Right renal pelvis (tissue), 4 donors: ENCODE results near the gene EBF4. TPM values are rescaled to one million over a fixed set of nuclear protein-coding genes. Genes with fewer than 3 reads are reported as not detected.
"Not testable (repeated sequence)": the region's sequence is repeated elsewhere in the genome, so short reads cannot be mapped to it uniquely, and the experiment has no call there.

ENCODE experiments used
- DNase-seq, 4 donors: peaks; one replicate each; pipeline ENCODE4 v3.0.0-alpha.2; 2013; ENCODE audit warnings: low read depth in 4 of 4, low spot score in 3 of 4, missing footprints in 1 of 4
- polyA plus RNA-seq, 4 donors: library from polyadenylated mRNA; unstranded; fragments of 120-200 nt; gene quantifications; one replicate each; pipeline ENCODE4 v1.2.1, GENCODE V29; 2013; ENCODE audit not compliant: insufficient read length in 4 of 4

Gene EBF4
- polyA plus RNA-seq, 4 donors, result 31.5 to 34.2 (median 33.0) TPM

DNA sequence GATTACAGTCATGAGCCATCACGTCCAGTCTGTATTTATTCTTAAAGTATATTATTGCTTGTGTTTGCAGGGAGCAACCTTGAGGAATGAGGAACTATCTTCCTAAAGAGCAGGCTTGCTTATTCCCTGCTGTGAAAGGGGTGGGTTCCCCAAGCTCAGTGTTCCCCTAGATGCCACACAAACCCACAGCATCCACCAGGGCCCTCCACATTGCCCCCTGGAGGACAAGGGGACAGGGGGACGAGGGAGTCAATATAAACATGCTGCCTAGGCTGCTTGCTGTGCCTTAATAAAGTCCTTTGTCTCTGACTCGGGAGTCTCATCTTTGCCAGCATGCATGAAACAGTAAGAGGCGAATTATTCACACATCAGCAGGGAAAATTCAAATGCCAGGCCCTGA is 20.6 kb upstream of the EBF4 start:
- no peak for DNase-seq

DNA sequence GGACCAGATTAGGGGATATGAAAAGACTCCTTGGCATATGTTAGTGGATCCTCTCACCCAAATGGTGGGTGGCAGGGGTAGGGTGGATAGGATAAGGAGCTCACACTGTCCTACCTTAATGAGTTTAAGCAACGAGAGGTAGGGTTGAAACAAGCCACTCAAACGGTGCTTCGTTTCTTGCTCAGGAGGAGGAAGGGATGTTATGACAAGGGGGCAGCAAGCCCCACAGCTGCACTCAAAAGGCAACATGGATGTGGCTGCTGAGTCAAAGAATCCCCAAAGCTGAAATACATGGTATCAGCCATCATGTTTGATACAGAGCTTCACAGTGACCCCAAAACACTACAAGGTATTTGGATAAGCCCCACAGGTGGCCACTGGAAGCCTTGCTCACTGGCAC is 20.1 kb upstream of the EBF4 start:
- no peak for DNase-seq

DNA sequence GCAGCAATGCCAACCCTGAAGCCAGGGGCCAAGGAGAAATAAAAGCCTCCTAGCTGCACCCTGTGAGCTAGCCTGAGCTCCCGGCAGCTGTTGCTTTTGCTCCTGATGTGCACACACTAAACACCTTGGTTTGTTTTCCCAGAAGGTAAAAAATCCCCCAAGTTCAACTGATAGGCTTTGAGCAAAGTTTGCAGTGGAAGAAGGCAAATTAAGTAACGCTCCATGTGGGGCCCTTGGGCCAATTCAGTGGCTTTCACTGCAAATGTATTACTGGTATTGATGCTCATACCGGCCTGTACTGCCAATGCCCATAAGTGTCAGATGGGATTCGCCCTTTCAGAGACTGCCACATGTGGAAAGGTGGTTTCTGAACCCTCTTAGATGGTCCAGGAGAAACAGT is 19.1 kb upstream of the EBF4 start:
- DNase-seq, result no peak

DNA sequence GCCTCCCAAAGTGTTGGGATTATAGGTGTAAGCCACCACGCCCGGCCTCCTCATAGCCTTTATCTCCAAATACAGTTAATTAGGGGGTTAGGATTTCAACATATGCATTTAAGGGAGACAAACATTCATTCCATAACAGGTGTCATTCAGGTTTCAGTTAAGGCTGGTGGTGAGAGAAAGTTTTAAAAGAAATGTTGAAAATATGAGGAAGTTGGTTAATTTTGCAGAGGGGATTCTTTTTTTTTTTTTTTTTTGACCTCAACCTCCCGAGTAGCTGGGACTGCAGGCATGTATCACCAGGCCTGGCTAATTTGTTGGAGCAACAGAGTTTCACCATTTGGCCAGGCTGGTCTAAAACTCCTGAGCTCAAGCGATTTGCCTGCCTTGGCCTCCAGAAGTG is 12.5 kb upstream of the EBF4 start:
- DNase-seq, result no peak

DNA sequence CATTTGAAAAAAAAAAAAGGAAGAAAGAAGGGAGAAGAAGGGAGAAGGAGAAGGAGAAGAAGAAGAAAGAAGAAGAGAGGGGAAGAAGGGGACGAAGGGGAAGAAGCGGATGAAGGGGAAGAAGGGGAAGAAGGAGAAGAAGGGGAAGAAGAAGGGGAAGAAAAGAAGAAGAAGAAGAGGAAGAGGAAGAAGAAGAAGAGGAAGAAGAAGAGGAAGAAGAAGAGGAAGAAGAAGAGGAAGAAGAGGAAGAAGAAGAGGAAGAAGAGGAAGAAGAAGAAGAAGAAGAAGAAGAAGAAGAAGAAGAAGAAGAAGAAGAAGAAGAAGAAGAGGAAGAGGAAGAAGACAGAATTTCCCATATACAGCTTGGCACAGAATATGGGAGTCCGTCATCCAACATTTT is 10.5 kb upstream of the EBF4 start:
- not testable (repeated sequence) for DNase-seq

DNA sequence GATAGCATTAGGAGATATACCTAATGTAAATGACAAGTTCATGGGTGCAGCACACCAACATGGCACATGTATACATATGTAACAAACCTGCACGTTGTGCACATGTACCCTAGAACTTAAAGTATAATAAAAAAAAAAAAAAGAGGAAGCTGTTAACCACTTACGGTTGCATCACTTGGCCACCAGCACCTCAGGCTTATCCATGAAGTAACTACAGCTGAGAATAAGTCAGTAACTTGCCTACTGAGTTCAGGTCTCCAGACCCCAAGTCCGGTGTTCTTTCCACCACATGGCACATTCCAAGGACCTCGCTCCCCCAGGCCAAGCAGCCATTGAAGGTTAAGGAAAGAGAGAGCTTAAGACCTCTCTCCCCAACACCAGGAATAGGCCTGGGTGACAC is 7.8 kb upstream of the EBF4 start:
- DNase-seq, result not testable (repeated sequence)

DNA sequence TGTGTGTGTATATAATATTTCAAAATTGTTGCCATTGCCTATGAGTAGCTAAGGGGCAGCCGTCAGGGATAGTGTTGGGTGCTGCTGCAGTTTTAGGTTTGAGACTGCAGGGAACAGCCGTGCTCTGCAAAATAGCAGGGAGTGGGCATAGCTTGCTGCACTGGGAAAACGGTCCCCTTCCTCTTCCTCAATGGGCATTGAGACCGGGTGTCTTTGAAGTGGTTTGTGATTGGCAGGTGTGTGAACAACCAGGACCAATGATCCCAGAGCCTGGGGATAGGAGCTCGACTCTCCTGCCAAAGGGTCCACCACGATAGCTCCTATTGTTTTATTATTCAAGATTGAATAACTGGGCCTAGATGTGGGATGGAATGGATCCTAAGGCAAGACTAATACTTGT is 5.1 kb upstream of the EBF4 start:
- DNase-seq, result no peak

DNA sequence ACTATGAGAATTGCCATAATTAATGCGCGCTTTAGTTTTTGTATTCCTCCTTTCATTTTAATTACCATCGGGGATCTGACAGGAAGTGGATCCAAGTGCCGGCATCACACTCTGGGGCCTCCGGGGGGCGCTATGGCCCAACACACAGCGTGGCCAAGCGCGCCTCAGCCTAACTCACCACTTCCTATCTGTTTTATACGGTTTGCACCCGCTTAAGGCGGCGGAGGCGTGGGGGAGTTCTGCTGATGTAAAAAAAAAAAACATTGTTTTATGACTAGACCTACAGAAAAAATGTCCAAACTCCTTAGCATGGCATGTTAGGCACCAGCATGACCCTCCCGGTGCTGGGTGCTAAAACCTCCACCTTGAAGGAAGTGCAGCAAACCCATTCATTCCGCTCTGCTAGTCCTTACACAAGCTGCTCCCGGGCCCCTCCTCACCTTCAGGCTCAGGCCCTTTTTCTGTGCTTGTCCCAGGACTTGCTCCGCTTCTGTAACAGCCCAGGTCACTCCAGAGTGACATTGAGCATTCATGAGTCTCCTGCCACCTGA is 4.5 kb upstream of the EBF4 start:
- DNase-seq, result no peak

DNA sequence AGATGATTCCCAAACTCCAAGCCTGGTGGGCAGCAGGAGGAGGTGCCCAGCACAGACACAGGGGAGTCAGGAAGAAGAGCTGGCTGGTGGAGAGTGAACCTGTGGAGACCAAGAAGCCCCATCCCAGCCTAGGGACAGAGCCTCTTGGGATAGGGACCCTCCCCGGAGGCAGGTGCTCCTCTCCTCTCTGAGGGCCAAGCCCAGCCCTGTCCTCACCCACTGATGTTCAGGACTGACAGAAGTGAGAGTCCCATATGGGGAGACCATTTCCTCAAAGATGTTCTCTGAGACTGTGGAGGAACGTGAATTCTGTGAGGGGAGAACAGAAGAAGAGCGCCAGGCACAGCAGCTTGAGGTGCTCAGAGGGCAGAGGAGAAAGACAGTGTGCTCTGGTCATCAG is 2.4 kb upstream of the EBF4 start:
- no peak for DNase-seq

DNA sequence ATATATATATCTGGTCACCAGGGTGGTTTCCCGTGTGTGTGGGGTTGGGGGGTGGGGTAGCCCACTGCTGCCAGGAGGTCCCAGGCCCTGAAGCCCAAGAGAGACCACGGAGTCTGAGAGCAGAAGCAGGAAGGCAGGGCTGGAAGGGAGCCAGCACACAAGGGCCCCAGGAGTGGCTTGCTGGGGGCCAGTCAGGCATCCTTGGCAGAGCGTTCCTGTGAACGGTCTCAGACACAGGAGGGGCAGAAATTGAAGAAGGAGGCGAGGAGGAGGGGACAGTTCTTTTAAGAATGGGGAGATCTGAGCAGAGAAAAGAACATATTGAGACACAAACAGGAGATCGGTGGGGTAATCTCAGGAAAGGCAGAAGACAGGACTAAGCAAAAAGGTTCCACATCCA is 1.9 kb upstream of the EBF4 start:
- DNase-seq, result no peak

DNA sequence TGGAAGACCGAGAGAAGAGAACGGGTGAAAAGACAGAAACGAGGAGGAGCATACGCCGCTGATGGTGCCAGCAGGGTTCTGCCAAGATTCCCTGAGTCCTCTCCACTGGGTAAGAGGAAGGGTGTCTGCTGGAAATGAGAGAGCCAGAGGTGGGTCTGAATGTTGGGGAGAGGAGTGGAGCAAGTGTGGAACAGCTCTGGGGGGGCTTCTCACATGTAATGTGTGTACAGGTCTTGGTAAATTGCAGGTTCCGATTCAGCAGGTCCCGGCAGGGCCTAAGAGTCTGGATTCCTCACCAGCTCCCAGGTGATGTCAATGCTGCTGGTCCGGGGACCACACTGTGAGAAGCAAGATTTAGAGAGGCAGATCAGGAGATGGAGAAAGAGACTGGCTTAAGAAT is 1.5 kb upstream of the EBF4 start:
- DNase-seq, result no peak

DNA sequence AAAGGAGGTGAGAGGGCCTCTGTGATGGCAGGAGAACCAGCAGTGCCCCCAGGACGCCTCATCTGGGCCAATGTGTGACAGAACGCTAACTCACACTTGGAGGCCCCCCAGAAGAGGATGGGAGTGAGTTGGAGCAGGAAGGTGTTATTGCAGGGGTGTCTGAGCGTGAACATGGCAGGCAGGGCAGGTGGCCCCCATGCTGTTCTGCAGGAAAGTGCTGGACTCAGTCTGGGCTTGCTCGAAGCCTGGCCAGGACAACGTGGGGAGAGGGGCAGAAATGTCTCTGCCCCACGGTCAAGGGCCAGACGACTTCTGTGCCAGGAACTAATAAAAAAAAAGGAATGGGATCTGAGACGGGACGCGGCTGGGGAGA is 931 bp upstream of the EBF4 start:
- DNase-seq, result no peak

DNA sequence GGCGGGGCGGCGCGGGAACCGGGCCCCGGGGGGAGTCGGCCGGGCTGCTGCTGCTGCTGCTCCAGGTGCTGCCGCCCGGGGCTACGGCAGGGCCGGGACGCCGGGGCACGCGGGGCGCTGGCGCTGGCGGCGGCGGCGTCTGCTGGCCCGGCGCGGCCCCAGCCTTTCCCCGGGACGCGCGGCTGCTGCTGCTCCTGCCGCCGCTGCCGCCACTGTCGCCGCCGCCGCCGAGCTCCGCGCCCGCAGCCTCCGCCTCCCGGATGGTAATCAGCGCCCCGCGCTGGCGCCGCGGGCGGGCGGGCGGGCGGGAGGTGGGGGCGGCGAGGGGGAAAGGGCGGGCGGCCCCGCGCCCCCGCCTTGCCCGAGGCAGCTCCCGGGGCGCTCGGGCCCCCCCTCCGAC is 306 bp downstream of the EBF4 start:
- no peak for DNase-seq

DNA sequence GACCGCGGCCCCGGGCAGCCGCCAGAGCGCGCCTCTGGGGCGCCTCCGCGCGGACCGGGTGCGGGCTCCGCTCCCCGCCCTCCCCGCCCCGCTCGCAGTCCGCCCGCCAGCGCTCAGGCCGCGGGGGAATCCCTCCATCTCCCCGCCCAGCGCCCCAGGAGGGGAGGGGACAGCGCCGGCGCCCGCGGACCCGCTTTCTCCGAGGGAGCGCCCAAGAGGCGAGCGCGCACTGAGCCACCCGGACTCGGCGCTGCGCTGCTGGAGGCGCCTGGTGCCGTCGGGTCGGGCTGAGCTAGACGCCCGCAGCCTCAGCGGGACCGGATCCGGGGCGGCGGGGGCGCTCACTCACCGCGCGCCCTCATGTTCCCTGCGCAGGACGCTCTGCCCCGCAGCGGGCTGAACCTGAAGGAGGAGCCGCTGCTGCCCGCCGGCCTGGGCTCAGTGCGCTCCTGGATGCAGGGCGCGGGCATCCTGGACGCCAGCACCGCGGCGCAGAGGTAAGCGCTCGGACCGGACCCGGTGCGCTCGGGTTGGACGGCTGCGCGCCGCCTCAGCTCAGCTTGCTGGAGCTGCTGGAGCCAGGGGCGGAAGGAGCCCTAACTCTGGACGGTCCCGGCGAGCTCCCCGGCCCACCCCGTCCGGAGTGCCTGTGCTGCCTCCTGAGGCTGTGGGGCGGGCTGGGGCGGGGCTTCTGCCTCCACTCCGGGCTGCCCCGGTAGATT is 867 bp downstream of the EBF4 start:
- no peak for DNase-seq

DNA sequence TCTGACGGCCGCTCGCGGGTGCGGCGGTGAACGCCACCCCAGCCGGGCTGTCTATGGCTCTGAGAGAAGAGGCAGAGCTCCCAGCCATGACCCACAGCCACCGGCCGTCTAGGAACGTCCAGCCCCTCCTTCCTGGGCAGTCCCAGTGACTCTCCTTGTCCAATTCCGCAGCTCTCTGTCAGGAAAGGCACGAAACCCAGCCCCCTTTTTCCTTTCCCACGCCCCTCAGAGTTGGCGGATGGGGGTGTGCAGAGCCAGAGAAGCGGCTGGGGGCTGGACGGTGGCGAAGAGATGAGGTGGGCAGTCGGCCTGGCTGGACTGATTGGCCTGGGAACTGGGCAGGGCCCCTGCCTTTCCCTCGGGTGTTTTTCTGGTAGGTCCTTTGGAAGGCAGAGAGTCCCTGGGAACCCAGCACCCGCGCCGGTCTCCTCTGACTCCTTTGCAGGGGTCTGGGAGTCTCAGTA is 1.5 kb downstream of the EBF4 start:
- DNase-seq, result no peak

DNA sequence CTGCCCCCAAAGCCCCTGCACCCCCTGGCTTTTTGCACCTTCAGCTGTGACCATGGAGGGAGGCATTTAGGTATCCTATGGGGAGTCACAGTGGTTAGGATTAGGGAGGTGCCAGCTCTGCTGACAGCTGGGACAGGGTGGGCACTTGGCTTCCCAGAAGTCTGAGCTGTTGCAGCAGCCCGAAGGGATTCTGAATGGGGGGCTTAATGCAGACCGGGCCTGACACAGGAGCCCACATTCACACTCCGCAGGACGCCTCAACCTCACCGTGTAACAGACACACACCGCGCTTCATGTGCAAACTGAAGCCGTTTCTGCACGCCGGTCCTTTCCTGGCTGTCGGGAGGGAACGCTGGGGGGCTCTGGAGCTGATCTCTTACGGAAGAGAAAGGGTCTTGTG is 1.9 kb downstream of the EBF4 start:
- no peak for DNase-seq

DNA sequence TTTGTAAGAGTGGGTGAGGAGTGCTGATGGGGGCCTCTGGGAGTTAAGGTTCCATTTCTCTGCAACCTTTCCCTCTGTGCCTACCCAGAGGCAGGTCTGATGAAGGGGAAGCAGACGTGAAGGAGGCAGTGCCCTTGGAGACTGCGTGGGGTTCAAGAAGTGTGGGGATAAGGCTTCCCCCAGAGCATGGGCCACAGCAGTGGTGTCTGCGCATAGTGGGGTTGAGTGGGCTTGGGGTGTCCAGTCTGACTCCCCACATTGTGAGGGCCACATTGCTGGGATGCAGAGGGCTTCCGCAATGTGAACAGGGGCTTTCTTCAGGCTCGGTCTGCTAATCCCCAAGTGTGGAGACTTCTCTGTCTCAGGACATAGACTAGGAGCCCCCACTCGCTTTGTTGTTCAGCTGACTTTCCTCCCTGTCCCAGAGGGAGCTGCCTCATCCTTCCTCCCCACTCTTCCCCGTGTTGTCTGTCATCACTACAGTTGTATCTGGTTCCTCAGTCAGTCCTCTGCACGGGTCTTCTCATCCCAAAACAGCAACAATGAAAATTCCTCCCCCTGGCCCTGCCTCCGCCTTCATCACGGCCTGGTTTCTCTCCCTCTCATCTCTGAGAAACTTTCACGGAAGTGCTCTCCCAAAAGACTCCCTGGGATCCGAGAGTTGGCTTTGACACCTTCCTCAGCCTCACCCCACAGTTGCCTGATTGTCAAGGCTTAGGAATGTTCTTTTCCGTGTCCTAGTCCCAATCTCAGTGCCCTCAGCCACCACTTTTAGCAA is 2.8 kb downstream of the EBF4 start:
- no peak for DNase-seq

DNA sequence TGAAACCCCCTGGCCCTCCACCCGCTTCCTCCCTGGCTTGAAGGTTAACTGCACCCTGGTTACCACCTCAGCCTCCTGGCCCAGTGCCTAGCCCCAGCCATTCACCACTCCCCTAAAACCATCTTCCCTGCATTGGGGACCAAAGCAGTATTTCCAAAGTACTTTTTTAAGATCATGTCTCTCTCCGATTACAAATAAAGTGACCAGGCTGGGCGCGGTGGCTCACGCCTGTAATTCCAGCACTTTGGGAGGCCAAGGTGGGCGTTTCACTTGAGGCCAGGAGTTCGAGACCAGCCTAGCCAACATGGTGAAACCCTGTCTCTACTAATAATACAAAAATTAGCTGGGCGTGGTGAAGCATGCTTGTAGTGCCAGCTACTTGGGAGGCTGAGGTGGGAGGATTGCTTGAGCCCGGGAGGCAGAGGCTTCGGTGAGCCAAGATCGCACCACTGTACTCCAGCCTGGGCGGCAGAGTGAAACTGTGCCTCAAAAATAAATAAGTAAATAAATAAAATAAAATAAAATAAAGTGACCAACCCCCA is 3.5 kb downstream of the EBF4 start:
- not testable (repeated sequence) for DNase-seq

DNA sequence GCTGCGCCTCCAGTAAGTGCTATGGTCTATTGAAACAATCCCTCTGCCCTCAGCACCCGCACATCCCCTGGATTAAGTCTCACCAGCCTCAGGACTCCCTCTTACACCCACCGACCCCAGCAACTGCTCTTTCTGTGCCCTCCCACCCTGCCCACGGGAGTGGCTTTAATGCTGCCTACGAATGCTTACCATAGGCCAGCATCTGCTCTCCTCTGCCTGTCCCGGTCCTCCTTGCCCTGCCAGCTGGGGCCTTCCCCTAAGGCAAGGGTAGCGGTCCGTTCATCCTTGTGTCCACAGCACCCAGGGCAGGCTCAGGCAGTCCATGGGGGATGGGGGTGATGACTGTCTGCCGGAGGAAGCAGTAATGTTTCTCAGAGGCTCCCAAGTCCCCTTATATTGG is 4.1 kb downstream of the EBF4 start:
- DNase-seq, result no peak

DNA sequence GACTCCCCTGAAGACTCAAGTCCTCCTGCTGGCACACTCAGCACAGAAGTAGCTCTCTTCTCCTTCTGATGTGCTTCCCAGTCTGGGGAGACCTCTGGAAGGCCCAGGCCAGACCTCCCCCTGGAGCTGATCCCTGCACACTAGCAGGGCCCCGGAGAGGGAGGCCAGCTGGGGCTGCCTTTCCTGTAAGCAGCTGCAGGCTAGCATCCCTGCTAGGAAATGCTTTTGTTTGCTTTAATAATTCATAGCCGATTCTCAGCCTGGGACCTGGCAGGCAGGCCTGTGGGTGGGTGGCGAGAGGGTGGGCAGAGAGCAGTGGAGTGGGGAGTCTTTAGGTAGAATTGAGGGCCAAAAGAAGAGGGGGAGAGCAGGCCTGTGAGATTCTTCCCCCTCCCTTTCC is 5.2 kb downstream of the EBF4 start:
- DNase-seq, result no peak

DNA sequence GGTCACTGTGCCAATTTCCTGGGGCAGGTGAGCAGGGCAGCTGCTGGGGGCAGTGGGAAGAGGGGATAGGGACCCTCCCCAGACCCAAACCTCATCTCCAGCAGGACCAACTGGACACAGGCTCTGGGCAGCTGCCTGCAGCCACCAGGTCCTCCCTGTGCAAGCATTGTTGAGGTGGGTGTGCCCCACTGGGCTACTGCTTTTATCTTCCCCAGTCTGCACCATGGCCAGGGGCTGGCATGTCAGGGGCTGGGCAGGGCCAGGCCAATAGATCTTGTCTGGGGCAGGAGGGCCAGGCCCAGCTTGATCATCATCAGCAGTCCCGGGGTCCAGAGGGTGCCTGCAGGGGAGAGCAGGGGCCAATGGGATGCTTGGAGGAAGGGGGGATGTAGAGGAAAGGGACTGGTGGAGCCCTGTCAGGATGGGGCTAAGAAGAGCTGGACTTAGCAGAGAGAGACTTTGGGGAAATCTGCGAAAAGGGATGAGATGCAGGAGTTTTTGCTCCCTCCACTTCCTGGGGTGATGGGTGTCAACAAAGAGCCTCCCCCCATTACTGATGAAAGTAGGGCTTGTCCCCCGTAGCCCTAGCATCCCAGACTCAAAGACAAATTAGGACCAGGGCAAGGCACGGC is 5.7 kb downstream of the EBF4 start:
- no peak for DNase-seq
